ENCODE measurements around the gene SYNJ1.

GRCh38 chr21:32728456-32728839 lies 635 bp upstream of the SYNJ1 start:
- TF ChIP-seq NFIC (IDR thresholded peaks at IDR 0.05) (no peak), CTCF (IDR thresholded peaks at IDR 0.05 in 2 of 3, conservative IDR thresholded peaks at IDR 0.05 in 1 of 3; ENCODE audit: insufficient read depth in 2 of 3, low read depth in 1 of 3, low read length in 3 of 3) (no peak), DPF2 (IDR thresholded peaks at IDR 0.05) (no peak)

All from K562 (cell line).